Measurements from ENCODE around the gene C17orf50. TPM values are rescaled to one million over a fixed set of nuclear protein-coding genes. Genes with fewer than 3 reads are reported as not detected.

C17orf50 gene
- total RNA-seq, 1 donor from 2014 or later, result not detected

DNA sequence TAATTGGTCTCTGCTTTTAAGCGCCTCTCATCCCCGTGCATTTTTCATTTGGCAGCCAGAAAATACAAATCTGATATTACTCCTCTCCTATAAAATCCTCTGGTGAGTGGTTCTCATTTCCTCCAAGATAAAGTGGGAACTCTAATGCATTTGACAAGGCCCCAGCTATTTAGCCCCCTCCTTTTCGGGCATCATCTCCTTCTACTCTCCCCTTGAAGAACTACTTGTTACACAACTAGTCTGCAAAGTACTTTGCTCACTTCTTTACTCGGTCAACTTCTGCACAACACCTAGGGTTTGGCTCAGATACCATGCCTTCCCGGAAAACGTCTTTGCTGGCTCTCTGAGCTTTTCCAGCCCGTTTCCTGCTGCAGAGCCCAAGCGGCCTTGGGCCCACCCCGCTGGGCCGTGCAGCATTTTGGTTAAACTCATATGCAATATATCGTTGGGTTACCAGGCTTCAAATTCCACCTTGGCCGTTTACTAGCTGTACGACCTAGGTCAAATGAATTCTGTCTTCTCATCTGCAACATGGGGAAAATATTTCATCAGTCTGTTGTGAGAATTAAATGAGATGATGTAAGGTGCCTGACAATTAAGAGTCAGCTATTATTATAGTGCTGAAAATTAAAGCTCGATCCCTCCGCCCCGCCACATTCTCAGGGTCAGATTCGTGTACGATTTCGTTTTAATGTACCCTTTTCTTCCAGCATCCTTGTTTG is 47.7 kb downstream of the C17orf50 start:
- intact Hi-C loops (cut with micrococcal nuclease), result loop anchor here (2.0 to 10.0 kb wide), 2 partner anchors 244 to 828 kb away; partner anchors contain the start of genes LIG3 and SLFN14

DNA sequence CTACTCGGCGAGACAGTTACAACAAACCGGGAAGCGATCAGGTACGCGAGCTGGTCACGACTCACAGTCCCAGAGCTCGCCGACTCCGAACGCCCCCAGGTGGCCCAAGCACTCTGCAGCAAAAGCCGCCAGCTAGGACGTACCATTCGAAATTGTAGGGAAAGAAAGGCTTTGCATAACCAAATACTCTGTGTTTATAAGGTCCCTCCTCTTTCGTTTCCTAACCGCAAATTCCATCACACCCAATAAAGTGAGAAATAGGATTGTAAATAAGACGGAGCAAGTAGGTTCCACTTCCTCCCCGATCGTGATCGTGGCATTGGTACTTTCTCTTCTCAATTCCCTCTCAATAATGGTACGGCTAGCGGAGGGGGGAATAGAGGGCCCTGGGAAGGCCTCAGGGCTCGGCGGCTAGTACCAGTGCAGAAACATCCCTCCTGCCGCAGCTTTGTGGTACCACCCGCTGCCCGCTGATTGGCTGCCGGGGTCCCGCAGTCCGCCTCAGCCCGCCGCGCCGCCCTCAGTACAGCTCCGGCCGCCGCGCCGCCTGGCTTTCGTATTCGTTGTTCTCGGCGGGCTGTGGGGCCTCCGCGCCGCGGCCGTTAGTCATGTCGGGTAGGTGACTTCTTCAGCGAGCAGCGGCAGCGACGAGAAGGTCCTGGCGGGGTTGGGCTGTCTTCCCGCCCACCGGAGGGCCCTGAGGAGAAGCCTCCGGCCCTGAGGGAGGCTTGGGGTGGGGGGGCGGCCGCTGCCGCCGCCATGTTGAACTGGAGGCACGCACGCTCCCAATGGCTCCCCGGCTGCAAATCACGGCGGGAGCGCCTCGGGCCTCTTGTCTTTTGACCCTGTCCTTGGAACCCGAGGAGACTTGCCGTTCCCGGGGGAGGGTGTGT is 48.5 kb downstream of the C17orf50 start, which contains the start of gene TAF15:
TAF15 (plus strand) TSS at position 523 of the 893 bp plus-strand sequence; CDS start at position 609, 86 bp downstream.
- intact Hi-C loops (cut with micrococcal nuclease), result loop anchor here (1.0 to 10.0 kb wide), 3 partner anchors 45 to 828 kb away; partner anchors contain the start of genes LIG3 and SLFN14

DNA sequence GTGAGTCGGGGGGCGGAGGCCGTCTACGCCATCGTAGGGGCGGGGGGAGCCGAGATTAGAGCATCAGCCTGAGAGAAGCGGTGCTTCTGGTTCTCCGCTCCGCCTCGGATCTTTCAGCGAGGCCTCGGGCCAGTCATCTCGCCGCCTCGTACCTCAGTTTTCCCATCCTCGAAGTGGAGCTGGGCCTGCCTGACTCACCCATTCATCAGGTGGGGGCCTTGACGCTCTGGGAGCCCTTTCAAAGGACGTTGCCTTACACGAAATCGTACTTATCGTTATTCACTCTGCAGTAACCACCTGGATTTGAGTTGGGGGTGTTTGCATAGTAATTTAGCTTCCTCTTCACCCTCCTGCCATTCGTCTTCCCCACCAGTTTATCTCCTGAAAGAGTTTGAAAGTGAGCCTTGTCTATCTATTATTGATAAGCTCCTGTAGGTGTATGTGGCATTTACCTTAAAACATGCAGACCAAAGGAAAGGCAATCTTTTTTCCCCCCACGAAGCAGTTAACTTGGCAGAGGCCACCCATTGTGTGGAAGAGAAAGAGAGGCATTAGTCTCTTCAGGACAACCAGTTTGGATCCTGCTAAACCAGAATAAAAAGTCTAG is 49.3 kb downstream of the C17orf50 start:
- intact Hi-C loops (cut with micrococcal nuclease), result loop anchor here (1.0 to 10.0 kb wide), 3 partner anchors 46 to 829 kb away; partner anchors contain the start of genes LIG3 and SLFN14

DNA sequence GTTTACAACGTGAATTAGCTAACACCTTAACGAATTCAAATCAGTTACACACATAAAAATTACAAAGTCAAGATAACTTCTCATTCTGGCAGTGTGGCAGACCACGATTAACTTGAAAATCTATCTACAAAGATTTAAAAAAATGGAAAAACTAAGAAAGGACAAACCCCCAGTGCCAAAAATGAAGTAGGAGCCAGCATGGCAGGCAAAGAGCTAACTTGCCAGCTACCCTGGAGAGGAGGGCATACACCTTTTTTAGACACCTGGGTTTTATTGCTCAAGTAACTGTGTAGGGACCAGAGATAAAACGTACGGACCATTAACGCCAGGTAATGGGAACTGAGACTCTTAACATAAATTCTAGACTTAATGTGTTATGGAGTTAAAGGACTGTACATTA is 51.1 kb downstream of the C17orf50 start:
- intact Hi-C loops (cut with micrococcal nuclease), result no loop called here

DNA sequence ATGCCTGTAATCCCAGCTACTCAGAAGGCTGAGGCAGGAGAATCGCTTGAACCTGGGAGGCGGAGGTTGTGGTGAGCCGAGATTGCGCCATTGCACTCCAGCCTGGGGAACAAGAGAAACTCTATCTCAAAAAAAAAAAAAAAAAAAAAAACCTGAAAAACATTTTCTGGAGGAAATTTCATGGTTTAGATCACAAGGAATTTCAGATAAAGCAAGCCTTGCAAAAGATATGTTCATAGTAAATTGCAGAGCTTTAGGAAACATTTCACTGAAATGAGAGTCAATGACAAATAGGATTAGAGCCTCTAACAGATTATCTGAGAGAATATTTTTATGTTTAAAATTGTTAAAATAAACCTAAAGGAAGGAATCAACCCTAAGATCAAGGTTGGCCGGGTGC is 51.8 kb downstream of the C17orf50 start:
- intact Hi-C loops (cut with micrococcal nuclease), result no loop called here

Other genes with a start within 250 kb of the C17orf50 start
- 105 and 106 TPM in 2 replicates for gene SLFN12L, start 223.2 kb upstream of the C17orf50 start, total RNA-seq
- not detected in 2 replicates for gene SLFN14, start 200.1 kb upstream of the C17orf50 start, total RNA-seq
- 3.8 and 4.0 TPM in 2 replicates for gene PEX12, start 182.3 kb upstream of the C17orf50 start, total RNA-seq
- 211 and 213 TPM in 2 replicates for gene AP2B1, start 173.6 kb upstream of the C17orf50 start, total RNA-seq
- 0.16 and 0.27 TPM in 2 replicates for gene RASL10B, start 29.2 kb upstream of the C17orf50 start, total RNA-seq
- not detected in 2 replicates for gene GAS2L2, start 7.6 kb upstream of the C17orf50 start, total RNA-seq
- gene MMP28, start 34.8 kb downstream of the C17orf50 start, total RNA-seq, result not detected in 2 replicates
- 284 and 294 TPM in 2 replicates for gene TAF15, start 48.6 kb downstream of the C17orf50 start, total RNA-seq
- gene HEATR9, start 108.0 kb downstream of the C17orf50 start, total RNA-seq, result 0.20 and 0.45 TPM in 2 replicates
- 46.4 and 48.3 TPM in 2 replicates for gene CCL5, start 119.5 kb downstream of the C17orf50 start, total RNA-seq
- gene RDM1, start 169.9 kb downstream of the C17orf50 start, total RNA-seq, result 7.2 and 7.5 TPM in 2 replicates
- gene LYZL6, start 182.8 kb downstream of the C17orf50 start, total RNA-seq, result not detected in 2 replicates
- gene CCL16, start 220.6 kb downstream of the C17orf50 start, total RNA-seq, result not detected in 2 replicates
- gene CCL14, start 225.8 kb downstream of the C17orf50 start, total RNA-seq, result not detected in 2 replicates
- gene CCL15, start 240.7 kb downstream of the C17orf50 start, total RNA-seq, result not detected in 2 replicates

Data from T-helper 2 cell treated with Interferon-gamma antibody and Interleukin-4, amounts not matched to agents 100 ng/mL and 5 ng/mL, for 36 hours (primary cell).